K562 (cell line): Measurements from ENCODE around the gene PRCC. TPM values are rescaled to one million over a fixed set of nuclear protein-coding genes. Genes with fewer than 3 reads are reported as not detected.

ENCODE experiments used
- ARID2 ChIP-seq: fragments of 450-650 bp; IDR thresholded peaks from 2 replicates; pipeline ENCODE4 v1.6.1; 2017; ENCODE audit warnings: antibody characterized with exemption, mild to moderate bottlenecking
- ARNT ChIP-seq, 2 experiments: fragments of 450-650 bp; IDR thresholded peaks; 2 replicates each; pipeline ENCODE4 v1.6.1; 2016; ENCODE audit warnings: mild to moderate bottlenecking in 1 of 2
- BCLAF1 ChIP-seq, 2 experiments: fragments of 450-650 bp in 1 of 2; IDR thresholded peaks; 2 replicates each; pipeline ENCODE4 v1.6.1; 2011 to 2017; ENCODE audit warnings: low read depth in 2 of 2, antibody characterized with exemption in 1 of 2, borderline replicate concordance in 1 of 2, low read length in 1 of 2, mild to moderate bottlenecking in 1 of 2, mixed read lengths in 1 of 2; ENCODE audit not compliant: control insufficient read depth in 1 of 2
- CEBPG ChIP-seq, 3 experiments: fragments of 200-800 bp in 1 of 3; sonication (Bioruptor generic) in 1 of 3; sonication (generic) in 1 of 3; formaldehyde crosslinking in 1 of 3; IDR thresholded peaks in 2 of 3; conservative IDR thresholded peaks in 1 of 3; 2 replicates each; pipeline versions ENCODE4 v1.6.1 to v1.8.0; 2016 to 2022; ENCODE audit warnings: missing compliant biosample characterization in 2 of 3, missing genetic modification characterization in 2 of 3, mild to moderate bottlenecking in 1 of 3, missing genetic modification reagents in 1 of 3
- CREB5 ChIP-seq: fragments of 250-450 bp; sonication (Bioruptor Pico); IDR thresholded peaks from 2 replicates; pipeline ENCODE4 v1.5.0; 2020; ENCODE audit warnings: mild to moderate bottlenecking
- EP400 ChIP-seq: fragments of 450-650 bp; IDR thresholded peaks from 2 replicates; pipeline ENCODE4 v1.6.1; 2017; ENCODE audit warnings: antibody characterized with exemption, mild to moderate bottlenecking, moderate library complexity
- ERF ChIP-seq: fragments of 450-650 bp; formaldehyde crosslinking; IDR thresholded peaks from 2 replicates; pipeline ENCODE4 v1.4.0; 2020; ENCODE audit warnings: mild to moderate bottlenecking, mixed read lengths
- GATA2 ChIP-seq: sonication (generic); formaldehyde crosslinking; IDR thresholded peaks from 2 replicates; pipeline ENCODE4 v1.4.0; 2020; ENCODE audit warnings: mild to moderate bottlenecking, missing genetic modification reagents
- HES1 ChIP-seq: fragments of 450-650 bp; IDR thresholded peaks from 2 replicates; pipeline ENCODE4 v1.6.1; 2016; ENCODE audit warnings: low read depth, mild to moderate bottlenecking, moderate library complexity
- HOMEZ ChIP-seq: fragments of 250-450 bp; sonication (Bioruptor Pico); IDR thresholded peaks from 2 replicates; pipeline ENCODE4 v1.4.0; 2020; ENCODE audit warnings: mild to moderate bottlenecking, moderate library complexity
- MBD2 ChIP-seq: sonication (generic); IDR thresholded peaks from 2 replicates; pipeline ENCODE4 v1.6.1; 2016; ENCODE audit warnings: low read depth, borderline replicate concordance
- MLLT1 ChIP-seq, 2 experiments: fragments of 450-650 bp; IDR thresholded peaks; 2 replicates each; pipeline ENCODE4 v1.6.1; 2016
- NR2C2 ChIP-seq, 2 experiments: fragments of 200-800 bp in 1 of 2; sonication (Bioruptor generic) in 1 of 2; sonication (generic) in 1 of 2; formaldehyde crosslinking in 1 of 2; IDR thresholded peaks; 2 replicates each; pipeline versions ENCODE4 v1.6.1 to v1.8.0; 2016 to 2022; ENCODE audit warnings: mild to moderate bottlenecking in 1 of 2, missing compliant biosample characterization in 1 of 2, missing genetic modification characterization in 1 of 2, missing genetic modification reagents in 1 of 2
- PREB ChIP-seq: sonication (generic); formaldehyde crosslinking; IDR thresholded peaks from 2 replicates; pipeline ENCODE4 v1.8.1; 2023; ENCODE audit warnings: mild to moderate bottlenecking, missing genetic modification reagents
- RFX7 ChIP-seq: fragments of 250-450 bp; sonication (Bioruptor Pico); IDR thresholded peaks from 2 replicates; pipeline ENCODE4 v1.5.1; 2021; ENCODE audit warnings: mild to moderate bottlenecking
- ZNF766 ChIP-seq: fragments of 200-800 bp; sonication (Bioruptor generic); conservative IDR thresholded peaks from 2 replicates; pipeline ENCODE4 v1.6.1; 2016; ENCODE audit warnings: missing genetic modification characterization, missing compliant biosample characterization
- polyA plus RNA-seq, 8 experiments: library from polyadenylated mRNA; depleted of rRNA in 4 of 8; stranded (reverse) in 5 of 8; unstranded in 3 of 8; fragments of >200 nt; fragmentation: Nextera tagmentation in 2 of 8; fragmentation: Illumina TruSeq in 1 of 8; extraction: Ambion mirVana in 2 of 8; extraction: Trizol in 1 of 8; gene quantifications; 2 replicates each; pipeline versions ENCODE4 v1.2.1 to v1.2.3, GENCODE V29; 2011 to 2014; ENCODE audit warnings: inconsistent platforms in 1 of 8, missing spikeins in 1 of 8
- total RNA-seq, 7 experiments: library from RNA; depleted of rRNA in 6 of 7; stranded (reverse); fragments of >200 nt in 6 of 7; fragmentation: Illumina TruSeq in 2 of 7; extraction: Trizol in 2 of 7; gene quantifications; 2 replicates each; pipeline versions ENCODE4 v1.2.1 to v1.2.3, GENCODE V29; 2011 to 2021; ENCODE audit warnings: low replicate concordance in 1 of 7

The PRCC gene
- total and polyA plus RNA-seq, 9 of the 15 experiments (the other 6 are each of a cell fraction or from before 2014, with no cell fraction given): 23.9 to 201 (median 41.1) TPM

- no peak for TF ChIP-seq HES1
- no peak for TF ChIP-seq PREB (CRISPR knock-in tag)
- no peak for TF ChIP-seq RFX7 (CRISPR knock-in tag)
- TF ChIP-seq HOMEZ (CRISPR knock-in tag): no peak
- TF ChIP-seq CEBPG (CRISPR knock-in tag; IDR thresholded peaks at IDR 0.05): no peak
- TF ChIP-seq CEBPG (tag; conservative IDR thresholded peaks at IDR 0.05 in 1 of 2, IDR thresholded peaks at IDR 0.05 in 1 of 2): no peak
- TF ChIP-seq NR2C2 (CRISPR knock-in tag; IDR thresholded peaks at IDR 0.05): peak; percentile 64; the same call in 1 of the 2 replicates
- no peak; the same call in 1 of the 2 replicates for TF ChIP-seq NR2C2 (tag; IDR thresholded peaks at IDR 0.05)
- no peak for TF ChIP-seq ARID2
- TF ChIP-seq ZNF766 (CRISPR knock-in tag): no peak
- TF ChIP-seq CREB5 (CRISPR knock-in tag): no peak
- TF ChIP-seq GATA2 (CRISPR knock-in tag): peak; percentile 49; the same call in 1 of the 2 replicates
- TF ChIP-seq MLLT1 (IDR thresholded peaks at IDR 0.05): peak in 1 of 2 experiments; percentile 60; a peak in 1 of 4 replicates
- no peak for TF ChIP-seq BCLAF1 (IDR thresholded peaks at IDR 0.05; ENCODE audit: borderline replicate concordance in 1 of 2, control insufficient read depth in 1 of 2, low read depth in 2 of 2, low read length in 1 of 2)
- TF ChIP-seq EP400: peak; percentile 81; the same call in 1 of the 2 replicates
- no peak for TF ChIP-seq MBD2
- 0 out of 4 replicates have a peak, but pooled peaks of 1 of the 2 experiments have one; percentile 29 for TF ChIP-seq ARNT (IDR thresholded peaks at IDR 0.05)
- TF ChIP-seq ERF (CRISPR knock-in tag): no peak
Measured at GRCh38 chr1:156727926-156728598, 39.3 kb upstream of the PRCC start, which contains the start of gene METTL25B (continued).
